Ascending aorta (tissue), 2 donors: ENCODE results near the gene PEX7. TPM values are rescaled to one million over a fixed set of nuclear protein-coding genes. Genes with fewer than 3 reads are reported as not detected.
A peak's percentile ranks its signal among the peaks of the same experiment; 100 is the strongest.

Source experiments
- DNase-seq, 2 donors: peaks; one replicate each; pipeline ENCODE4 v3.0.0-alpha.2; 2019; ENCODE audit warnings: low spot score in 2 of 2
- H3K27ac ChIP-seq, 2 donors: fragments of 200-600 bp; sonication (generic); one replicate each; pipeline ENCODE4 v1.5.1; 2016 to 2017; ENCODE audit warnings: mild to moderate bottlenecking in 1 of 2
- H3K27me3 ChIP-seq: fragments of 200-600 bp; sonication (generic); one replicate; pipeline ENCODE4 v1.5.1; 2017
- H3K36me3 ChIP-seq, 2 donors: fragments of 200-600 bp; sonication (generic); one replicate each; pipeline ENCODE4 v1.5.1; 2016
- H3K4me1 ChIP-seq, 2 donors: fragments of 200-600 bp; sonication (generic); one replicate each; pipeline ENCODE4 v1.5.1; 2016 to 2017; ENCODE audit warnings: mild to moderate bottlenecking in 1 of 2
- H3K4me3 ChIP-seq, 2 donors: fragments of 200-600 bp; sonication (generic); one replicate each; pipeline ENCODE4 v1.5.1; 2016 to 2017; ENCODE audit warnings: mild to moderate bottlenecking in 1 of 2
- H3K9me3 ChIP-seq, 2 donors: fragments of 200-600 bp; sonication (generic); one replicate each; pipeline ENCODE4 v1.5.1; 2016
- intact Hi-C: fragments of 100-400 bp; cut with DNase I; formaldehyde crosslinking; loops from one replicate; pipeline ENCODE4 v1.15.1; 2023
- total RNA-seq: library from RNA; depleted of rRNA; stranded (reverse); fragments of >200 nt; gene quantifications from one replicate; pipeline ENCODE4 v1.1.0, GENCODE V29; 2016
- TF ChIP-seq, protein P1 (sequence below), 3 experiments: fragments of 200-600 bp in 2 of 3; fragments of 450-650 bp in 1 of 3; sonication (generic) in 2 of 3; IDR thresholded peaks; one replicate each; pipeline ENCODE4 v1.5.1; 2016 to 2019; ENCODE audit warnings: antibody characterized with exemption in 3 of 3, mild to moderate bottlenecking in 1 of 3, moderate library complexity in 1 of 3

Gene PEX7
- total RNA-seq, 1 donor from 2014 or later, result 10.5 TPM

DNA sequence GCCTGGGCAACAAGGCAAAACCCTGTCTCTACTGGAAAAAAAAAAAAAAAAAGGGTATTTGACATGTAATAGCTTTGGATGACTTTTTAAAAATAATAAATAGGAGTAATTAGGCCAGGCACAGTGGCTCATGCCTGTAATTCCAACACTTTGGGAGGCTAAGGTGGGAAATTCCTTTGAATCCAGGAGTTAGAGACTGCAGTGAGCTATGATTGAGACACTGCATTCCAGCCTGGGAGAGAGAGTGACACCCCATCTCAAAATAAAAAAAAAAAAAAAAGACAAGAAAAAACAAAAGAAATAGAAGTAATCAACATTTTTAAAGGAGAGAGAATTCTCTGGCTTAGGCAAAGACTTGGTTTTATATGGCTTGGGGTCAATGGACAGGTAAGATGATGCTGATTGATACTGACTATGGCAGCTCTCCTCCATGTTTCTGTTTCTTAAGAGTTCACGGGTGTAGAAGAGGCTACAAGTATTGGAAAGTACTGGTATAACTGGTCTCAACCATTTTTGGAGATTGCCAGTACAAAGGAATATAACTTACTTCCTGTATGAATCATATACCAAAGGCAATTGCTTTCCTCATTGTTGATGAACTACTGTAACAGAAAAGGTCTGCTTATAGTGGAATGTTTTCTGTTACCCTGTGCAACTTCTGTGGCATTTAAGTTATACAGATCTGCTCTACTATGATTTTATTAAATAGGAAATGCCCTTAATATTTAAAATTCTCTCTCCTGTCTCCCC is 40.2 kb upstream of the PEX7 start:
- intact Hi-C loops, result no loop called here

DNA sequence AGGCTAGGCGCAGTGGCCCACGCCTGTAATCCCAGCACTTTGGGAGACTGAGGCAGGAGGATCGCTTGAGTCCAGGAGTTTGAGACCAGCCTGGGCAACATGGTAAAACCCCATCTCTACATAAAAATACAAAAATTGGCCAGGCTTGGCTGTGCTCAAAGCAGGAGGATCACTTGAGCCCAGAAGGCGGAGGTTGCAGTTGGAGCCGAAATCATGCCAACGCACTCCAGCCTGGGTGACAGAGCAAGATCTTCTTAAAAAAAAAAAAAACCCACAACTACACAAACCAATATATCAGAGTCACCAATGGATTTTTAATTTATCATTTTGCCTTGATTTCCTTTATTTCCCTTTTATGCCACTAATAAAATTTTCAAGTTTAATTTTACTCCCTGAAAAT is 39.4 kb upstream of the PEX7 start:
- DNase-seq, result no peak
- Histone ChIP-seq H3K4me1 (peaks cover 15 to 67% of the 10 kb centered on the region in 2 donors), H3K4me3 (no peak overlapping the region), H3K27ac (no peak overlapping the region), H3K27me3 (no peaks in the 10 kb centered on the region), H3K36me3 (no peaks in the 10 kb centered on the region), H3K9me3 (no peaks in the 10 kb centered on the region)
- TF ChIP-seq, protein P1, sequence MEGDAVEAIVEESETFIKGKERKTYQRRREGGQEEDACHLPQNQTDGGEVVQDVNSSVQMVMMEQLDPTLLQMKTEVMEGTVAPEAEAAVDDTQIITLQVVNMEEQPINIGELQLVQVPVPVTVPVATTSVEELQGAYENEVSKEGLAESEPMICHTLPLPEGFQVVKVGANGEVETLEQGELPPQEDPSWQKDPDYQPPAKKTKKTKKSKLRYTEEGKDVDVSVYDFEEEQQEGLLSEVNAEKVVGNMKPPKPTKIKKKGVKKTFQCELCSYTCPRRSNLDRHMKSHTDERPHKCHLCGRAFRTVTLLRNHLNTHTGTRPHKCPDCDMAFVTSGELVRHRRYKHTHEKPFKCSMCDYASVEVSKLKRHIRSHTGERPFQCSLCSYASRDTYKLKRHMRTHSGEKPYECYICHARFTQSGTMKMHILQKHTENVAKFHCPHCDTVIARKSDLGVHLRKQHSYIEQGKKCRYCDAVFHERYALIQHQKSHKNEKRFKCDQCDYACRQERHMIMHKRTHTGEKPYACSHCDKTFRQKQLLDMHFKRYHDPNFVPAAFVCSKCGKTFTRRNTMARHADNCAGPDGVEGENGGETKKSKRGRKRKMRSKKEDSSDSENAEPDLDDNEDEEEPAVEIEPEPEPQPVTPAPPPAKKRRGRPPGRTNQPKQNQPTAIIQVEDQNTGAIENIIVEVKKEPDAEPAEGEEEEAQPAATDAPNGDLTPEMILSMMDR (IDR thresholded peaks at IDR 0.05), result no peak
- intact Hi-C loops, result no loop called here

More for the DNA sequence above, 40.2 kb upstream of the PEX7 start:
- H3K4me1 ChIP-seq, result peaks cover 12 to 61% of the 10 kb centered on the region in 2 donors
- no peak overlapping the region for H3K4me3 ChIP-seq
- TF ChIP-seq, protein P1 (IDR thresholded peaks at IDR 0.05), result no peak
- H3K27me3 ChIP-seq, result no peaks in the 10 kb centered on the region
- no peaks in the 10 kb centered on the region for H3K9me3 ChIP-seq
- no peaks in the 10 kb centered on the region for H3K36me3 ChIP-seq
- DNase-seq, result no peak
- H3K27ac ChIP-seq, result no peak overlapping the region

DNA sequence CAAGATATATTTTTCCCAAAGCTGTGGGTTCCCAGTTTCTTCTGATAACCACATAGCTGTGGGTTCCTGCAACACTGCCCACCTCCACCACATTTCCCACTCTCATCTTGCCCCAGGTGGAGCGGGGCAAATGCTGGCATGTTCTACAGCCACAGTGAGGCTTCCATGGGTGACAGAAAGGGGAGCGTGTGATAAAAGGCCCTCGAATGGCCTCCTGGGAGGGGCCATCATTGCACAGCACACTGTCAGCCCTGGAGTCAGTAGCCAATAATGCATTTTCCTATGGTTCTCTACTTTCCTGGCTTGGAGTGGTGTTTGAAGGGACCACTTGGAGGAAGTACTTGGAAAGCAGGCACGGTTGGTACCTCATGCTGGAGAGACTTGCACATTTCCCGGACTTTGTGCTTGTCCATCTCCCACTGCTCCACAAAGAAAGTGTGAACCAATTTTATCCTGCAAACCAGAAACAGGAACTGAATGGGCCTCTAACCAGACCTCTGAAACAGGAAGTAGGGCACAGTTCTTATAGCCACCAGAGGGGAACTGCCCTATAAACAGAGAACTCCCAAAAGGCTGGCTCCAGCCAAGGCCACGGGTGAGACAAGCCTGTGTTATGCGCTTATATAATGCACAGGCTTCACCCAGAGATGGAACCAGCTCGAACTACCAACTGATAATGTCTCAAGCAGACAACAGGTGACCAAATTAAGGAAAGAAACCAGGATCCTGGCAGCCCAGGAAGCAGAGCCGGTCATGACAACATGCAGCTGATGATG is 38.7 kb upstream of the PEX7 start:
- H3K9me3 ChIP-seq, result no peaks in the 10 kb centered on the region
- peak overlapping the region; percentile 6 to 41 for H3K4me3 ChIP-seq
- H3K27me3 ChIP-seq, result no peaks in the 10 kb centered on the region
- TF ChIP-seq, protein P1 (IDR thresholded peaks at IDR 0.05), result no peak
- no peak for DNase-seq
- H3K36me3 ChIP-seq, result no peaks in the 10 kb centered on the region
- H3K4me1 ChIP-seq, result peaks cover 15 to 67% of the 10 kb centered on the region in 2 donors
- H3K27ac ChIP-seq, result peak overlapping the region; percentile 44 to 93
- intact Hi-C loops, result no loop called here

- H3K4me1 ChIP-seq, result peaks cover 18 to 71% of the 10 kb centered on the region in 2 donors
- no peaks in the 10 kb centered on the region for H3K36me3 ChIP-seq
- H3K27me3 ChIP-seq, result no peaks in the 10 kb centered on the region
- peak overlapping the region; percentile 44 to 93 for H3K27ac ChIP-seq
- intact Hi-C loops, result no loop called here
- TF ChIP-seq, protein P1 (IDR thresholded peaks at IDR 0.05), result no peak
- no peaks in the 10 kb centered on the region for H3K9me3 ChIP-seq
- DNase-seq, result no peak
- H3K4me3 ChIP-seq, result peak overlapping the region; percentile 6 to 41
Measured at GRCh38 chr6:136784271-136784664, 38.1 kb upstream of the PEX7 start.

DNA sequence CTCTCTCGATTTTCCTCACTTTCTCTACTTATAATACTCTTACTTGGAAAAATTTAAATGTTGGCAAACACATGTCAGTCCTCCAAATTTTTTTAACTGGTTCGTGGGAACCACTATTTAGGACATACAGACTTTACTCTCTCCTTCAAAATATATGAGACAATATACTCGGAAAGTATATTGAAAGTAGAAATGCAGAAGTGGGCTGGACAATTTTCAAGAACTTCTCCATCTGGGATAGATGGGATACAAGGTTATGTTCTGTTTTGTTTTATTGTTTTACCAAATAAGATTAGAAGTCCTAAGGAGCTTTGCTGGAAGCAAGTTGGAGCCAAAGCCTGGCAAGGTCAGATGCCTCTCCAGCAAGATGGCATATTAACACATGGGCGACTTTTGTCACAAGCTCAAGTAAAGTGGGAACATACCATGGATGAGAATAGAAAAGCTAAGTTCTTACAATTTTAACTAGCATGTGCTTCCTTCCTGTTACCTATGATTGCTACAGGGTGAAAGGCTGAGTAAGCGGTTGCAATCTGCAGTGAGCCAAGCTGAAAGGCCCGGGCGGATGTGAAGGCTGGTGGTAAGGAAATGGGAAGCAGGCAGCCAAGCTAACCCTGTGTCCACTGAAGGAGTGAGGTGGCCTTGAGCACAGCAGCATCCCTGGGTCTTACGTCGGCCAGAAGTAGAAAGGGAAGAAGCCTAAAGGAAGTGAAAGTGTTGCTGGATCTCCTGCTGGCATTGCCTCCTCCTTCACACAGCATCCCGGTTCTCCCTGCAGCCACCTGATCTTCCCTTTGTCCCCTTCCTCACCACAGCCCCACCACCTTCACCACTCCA is 37.3 kb upstream of the PEX7 start:
- DNase-seq, result peak; percentile 47 to 86
- Histone ChIP-seq H3K4me3 (peak overlapping the region in 1 of 2 donors; percentile 41), H3K4me1 (peaks cover 18 to 66% of the 10 kb centered on the region in 2 donors), H3K27me3 (no peaks in the 10 kb centered on the region), H3K9me3 (no peaks in the 10 kb centered on the region), H3K27ac (peak overlapping the region; percentile 44 to 93), H3K36me3 (no peaks in the 10 kb centered on the region)
- TF ChIP-seq, protein P1 (IDR thresholded peaks at IDR 0.05), result no peak
- intact Hi-C loops, result no loop called here
